ENCODE data around the gene PIEZO1.

GRCh38 chr16:88746506-88746905, 38.5 kb downstream of the PIEZO1 start:
- no peak for TF ChIP-seq POLR2A (IDR thresholded peaks at IDR 0.05)
- no peak for TF ChIP-seq CTCF (IDR thresholded peaks at IDR 0.05)
